Measurements from ENCODE around the gene EGF. TPM values are rescaled to one million over a fixed set of nuclear protein-coding genes. Genes with fewer than 3 reads are reported as not detected.
"Not testable (repeated sequence)": the region's sequence is repeated elsewhere in the genome, so short reads cannot be mapped to it uniquely, and the experiment has no call there.

EGF gene
- total RNA-seq, 1 donor from 2014 or later, result 15.0 TPM

DNA sequence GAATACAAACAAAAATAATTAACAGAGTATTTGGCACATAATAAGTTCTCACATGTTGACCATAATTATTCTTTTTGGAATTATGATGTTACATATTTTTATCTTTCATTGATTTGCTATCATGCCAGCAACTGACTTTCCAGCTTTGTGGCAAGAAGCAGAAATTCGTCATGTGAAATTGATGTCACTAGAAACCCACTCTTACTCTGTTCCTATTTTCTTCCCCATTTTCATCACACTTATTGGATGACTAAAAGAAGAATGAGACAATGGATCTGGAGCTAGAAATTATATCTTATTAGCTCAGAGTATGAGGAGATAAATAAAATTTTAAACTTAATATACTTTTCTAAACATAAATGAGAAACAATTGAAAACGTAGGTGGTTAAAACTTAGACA, 31.9 kb downstream of the EGF start:
- peaks cover 3% of the 10 kb centered on the region for H3K36me3 Mint-ChIP-seq (ENCODE audit: low read depth, unreplicated experiment)
- H3K27ac Mint-ChIP-seq (ENCODE audit: unreplicated experiment), result no peak overlapping the region
- DNase-seq (ENCODE audit: low spot score), result no peak
- H3K4me1 Mint-ChIP-seq (ENCODE audit: unreplicated experiment), result no peaks in the 10 kb centered on the region
- H3K9me3 Mint-ChIP-seq (ENCODE audit: unreplicated experiment), result no peaks in the 10 kb centered on the region
- no peak overlapping the region for H3K4me3 Mint-ChIP-seq (ENCODE audit: unreplicated experiment)
- H3K27me3 Mint-ChIP-seq (ENCODE audit: unreplicated experiment), result no peaks in the 10 kb centered on the region
- TF ChIP-seq, protein P1, sequence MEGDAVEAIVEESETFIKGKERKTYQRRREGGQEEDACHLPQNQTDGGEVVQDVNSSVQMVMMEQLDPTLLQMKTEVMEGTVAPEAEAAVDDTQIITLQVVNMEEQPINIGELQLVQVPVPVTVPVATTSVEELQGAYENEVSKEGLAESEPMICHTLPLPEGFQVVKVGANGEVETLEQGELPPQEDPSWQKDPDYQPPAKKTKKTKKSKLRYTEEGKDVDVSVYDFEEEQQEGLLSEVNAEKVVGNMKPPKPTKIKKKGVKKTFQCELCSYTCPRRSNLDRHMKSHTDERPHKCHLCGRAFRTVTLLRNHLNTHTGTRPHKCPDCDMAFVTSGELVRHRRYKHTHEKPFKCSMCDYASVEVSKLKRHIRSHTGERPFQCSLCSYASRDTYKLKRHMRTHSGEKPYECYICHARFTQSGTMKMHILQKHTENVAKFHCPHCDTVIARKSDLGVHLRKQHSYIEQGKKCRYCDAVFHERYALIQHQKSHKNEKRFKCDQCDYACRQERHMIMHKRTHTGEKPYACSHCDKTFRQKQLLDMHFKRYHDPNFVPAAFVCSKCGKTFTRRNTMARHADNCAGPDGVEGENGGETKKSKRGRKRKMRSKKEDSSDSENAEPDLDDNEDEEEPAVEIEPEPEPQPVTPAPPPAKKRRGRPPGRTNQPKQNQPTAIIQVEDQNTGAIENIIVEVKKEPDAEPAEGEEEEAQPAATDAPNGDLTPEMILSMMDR (IDR thresholded peaks at IDR 0.05; ENCODE audit: unreplicated experiment), result no peak

DNA sequence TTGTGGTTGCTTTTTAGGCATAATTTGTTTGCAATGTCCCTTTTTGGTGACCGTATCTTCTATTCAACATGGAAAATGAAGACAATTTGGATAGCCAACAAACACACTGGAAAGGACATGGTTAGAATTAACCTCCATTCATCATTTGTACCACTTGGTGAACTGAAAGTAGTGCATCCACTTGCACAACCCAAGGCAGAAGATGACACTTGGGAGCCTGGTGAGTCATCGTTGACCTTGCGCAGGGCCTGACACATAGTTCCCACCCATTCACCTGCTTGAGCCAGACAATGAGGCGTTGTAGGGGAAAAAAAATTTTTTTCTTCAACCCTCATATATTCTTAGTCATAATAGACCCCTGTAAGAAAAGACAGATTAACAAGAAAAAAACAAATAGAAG, 32.4 kb downstream of the EGF start:
- H3K4me1 Mint-ChIP-seq (ENCODE audit: unreplicated experiment), result no peaks in the 10 kb centered on the region
- DNase-seq (ENCODE audit: low spot score), result no peak
- no peak overlapping the region for H3K27ac Mint-ChIP-seq (ENCODE audit: unreplicated experiment)
- TF ChIP-seq, protein P1 (IDR thresholded peaks at IDR 0.05; ENCODE audit: unreplicated experiment), result no peak
- peaks cover 3% of the 10 kb centered on the region for H3K36me3 Mint-ChIP-seq (ENCODE audit: low read depth, unreplicated experiment)
- no peaks in the 10 kb centered on the region for H3K9me3 Mint-ChIP-seq (ENCODE audit: unreplicated experiment)
- no peaks in the 10 kb centered on the region for H3K27me3 Mint-ChIP-seq (ENCODE audit: unreplicated experiment)
- H3K4me3 Mint-ChIP-seq (ENCODE audit: unreplicated experiment), result no peak overlapping the region

- Mint-ChIP-seq H3K36me3 (ENCODE audit: low read depth, unreplicated experiment) (peaks cover 7% of the 10 kb centered on the region), H3K4me3 (ENCODE audit: unreplicated experiment) (no peak overlapping the region), H3K4me1 (ENCODE audit: unreplicated experiment) (peaks cover 3% of the 10 kb centered on the region), H3K27ac (ENCODE audit: unreplicated experiment) (no peak overlapping the region), H3K9me3 (ENCODE audit: unreplicated experiment) (no peaks in the 10 kb centered on the region), H3K27me3 (ENCODE audit: unreplicated experiment) (no peaks in the 10 kb centered on the region)
- no peak for DNase-seq (ENCODE audit: low spot score)
- TF ChIP-seq, protein P1 (IDR thresholded peaks at IDR 0.05; ENCODE audit: unreplicated experiment), result no peak
These were observed 33.4 kb downstream of the EGF start for GRCh38 chr4:109946120-109946519.

- Mint-ChIP-seq H3K27me3 (ENCODE audit: unreplicated experiment) (no peaks in the 10 kb centered on the region), H3K4me3 (ENCODE audit: unreplicated experiment) (no peak overlapping the region), H3K9me3 (ENCODE audit: unreplicated experiment) (no peaks in the 10 kb centered on the region), H3K27ac (ENCODE audit: unreplicated experiment) (no peak overlapping the region), H3K4me1 (ENCODE audit: unreplicated experiment) (peaks cover 3% of the 10 kb centered on the region), H3K36me3 (ENCODE audit: low read depth, unreplicated experiment) (peaks cover 7% of the 10 kb centered on the region)
- DNase-seq (ENCODE audit: low spot score), result no peak
- TF ChIP-seq, protein P1 (IDR thresholded peaks at IDR 0.05; ENCODE audit: unreplicated experiment), result no peak
These were observed 34.8 kb downstream of the EGF start for GRCh38 chr4:109947457-109947856.

DNA sequence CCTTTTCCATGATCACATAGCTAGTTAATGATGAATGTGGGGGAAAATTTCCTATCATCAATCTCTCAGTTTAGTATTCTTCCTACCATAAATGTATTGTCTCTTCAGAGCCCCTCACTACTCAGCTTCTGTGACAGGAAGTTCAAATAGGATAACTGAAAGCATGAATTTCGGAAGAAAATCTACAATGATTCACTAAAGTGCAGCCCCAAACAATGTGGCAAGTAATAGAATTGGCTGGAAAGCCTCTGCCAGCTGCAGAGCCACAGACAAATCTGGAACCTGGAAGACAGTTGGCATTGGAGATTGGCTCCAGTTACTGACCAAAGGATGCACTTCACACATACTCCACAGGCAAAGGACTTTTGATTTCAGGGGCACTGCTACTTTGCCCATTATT, 35.2 kb downstream of the EGF start:
- Mint-ChIP-seq H3K9me3 (ENCODE audit: unreplicated experiment) (no peaks in the 10 kb centered on the region), H3K27me3 (ENCODE audit: unreplicated experiment) (no peaks in the 10 kb centered on the region), H3K36me3 (ENCODE audit: low read depth, unreplicated experiment) (peaks cover 7% of the 10 kb centered on the region), H3K27ac (ENCODE audit: unreplicated experiment) (no peak overlapping the region), H3K4me1 (ENCODE audit: unreplicated experiment) (peaks cover 3% of the 10 kb centered on the region), H3K4me3 (ENCODE audit: unreplicated experiment) (no peak overlapping the region)
- TF ChIP-seq, protein P1 (IDR thresholded peaks at IDR 0.05; ENCODE audit: unreplicated experiment), result no peak
- no peak for DNase-seq (ENCODE audit: low spot score)

- not testable (repeated sequence) for DNase-seq (ENCODE audit: low spot score); H3K9me3 Mint-ChIP-seq (ENCODE audit: unreplicated experiment); H3K4me1 Mint-ChIP-seq (ENCODE audit: unreplicated experiment); H3K4me3 Mint-ChIP-seq (ENCODE audit: unreplicated experiment); H3K36me3 Mint-ChIP-seq (ENCODE audit: low read depth, unreplicated experiment); H3K27ac Mint-ChIP-seq (ENCODE audit: unreplicated experiment); H3K27me3 Mint-ChIP-seq (ENCODE audit: unreplicated experiment)
These were observed 36.5 kb downstream of the EGF start for GRCh38 chr4:109949099-109949718.

Measured in endothelial cell (in vitro differentiated cells).